CD4-positive, alpha-beta T cell treated with Interleukin-4 for 4 hours (primary cell): ENCODE data around the gene ASB11.
"Not testable (repeated sequence)": the region's sequence is repeated elsewhere in the genome, so short reads cannot be mapped to it uniquely, and the experiment has no call there.

Experiments
- DNase-seq: peaks from one replicate; pipeline ENCODE4 v3.0.0-alpha.2; 2020

Gene ASB11, protein sequence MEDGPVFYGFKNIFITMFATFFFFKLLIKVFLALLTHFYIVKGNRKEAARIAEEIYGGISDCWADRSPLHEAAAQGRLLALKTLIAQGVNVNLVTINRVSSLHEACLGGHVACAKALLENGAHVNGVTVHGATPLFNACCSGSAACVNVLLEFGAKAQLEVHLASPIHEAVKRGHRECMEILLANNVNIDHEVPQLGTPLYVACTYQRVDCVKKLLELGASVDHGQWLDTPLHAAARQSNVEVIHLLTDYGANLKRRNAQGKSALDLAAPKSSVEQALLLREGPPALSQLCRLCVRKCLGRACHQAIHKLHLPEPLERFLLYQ

GRCh38 chrX:15315509-15315908, at the start of gene ASB11:
TSS of gene ASB11 (minus strand) at chrX:15315640. CDS start at chrX:15315605, 35 bp downstream.
- no peak for DNase-seq

DNA sequence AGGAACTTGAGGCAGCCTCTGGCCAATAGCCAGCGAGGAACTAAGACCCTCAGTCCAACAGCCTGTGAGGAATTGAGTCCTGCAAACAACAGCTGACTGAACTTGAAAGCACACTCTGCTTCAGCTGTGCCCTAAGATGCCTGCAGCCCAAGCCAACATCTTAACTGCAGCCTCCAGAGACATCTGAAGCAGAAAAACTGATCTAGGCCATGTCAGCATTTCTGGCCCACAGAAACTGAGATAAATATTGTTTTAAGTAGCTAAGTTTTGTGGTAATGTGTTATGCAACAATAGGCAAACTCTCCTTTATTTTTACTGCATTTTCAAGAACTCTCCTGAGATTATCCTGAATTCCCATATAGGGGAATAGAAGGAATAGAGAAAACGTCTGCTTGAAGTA, 44.3 kb upstream of the ASB11 start:
- no peak for DNase-seq

GRCh38 chrX:15358533-15358932, 43.1 kb upstream of the ASB11 start:
- no peak for DNase-seq

DNA sequence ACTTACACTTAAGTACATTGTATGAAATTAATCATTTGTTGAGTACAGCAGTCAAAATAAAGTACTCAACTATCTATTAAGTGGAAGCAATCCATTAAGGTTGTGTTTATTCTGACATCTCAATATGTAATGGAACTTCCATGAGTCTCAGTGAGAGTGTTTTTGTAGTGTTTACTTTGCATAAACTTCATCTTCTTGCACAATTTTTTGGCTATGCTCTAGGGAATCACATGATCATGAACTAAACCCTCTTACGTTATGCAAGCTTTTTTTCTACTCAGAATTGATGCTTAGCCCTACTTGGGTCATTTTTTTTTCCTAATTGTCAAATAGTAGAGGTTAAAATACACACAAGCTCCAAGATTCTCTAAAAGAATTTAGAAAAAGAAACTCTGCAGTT, 41.0 kb upstream of the ASB11 start:
- no peak for DNase-seq

DNA sequence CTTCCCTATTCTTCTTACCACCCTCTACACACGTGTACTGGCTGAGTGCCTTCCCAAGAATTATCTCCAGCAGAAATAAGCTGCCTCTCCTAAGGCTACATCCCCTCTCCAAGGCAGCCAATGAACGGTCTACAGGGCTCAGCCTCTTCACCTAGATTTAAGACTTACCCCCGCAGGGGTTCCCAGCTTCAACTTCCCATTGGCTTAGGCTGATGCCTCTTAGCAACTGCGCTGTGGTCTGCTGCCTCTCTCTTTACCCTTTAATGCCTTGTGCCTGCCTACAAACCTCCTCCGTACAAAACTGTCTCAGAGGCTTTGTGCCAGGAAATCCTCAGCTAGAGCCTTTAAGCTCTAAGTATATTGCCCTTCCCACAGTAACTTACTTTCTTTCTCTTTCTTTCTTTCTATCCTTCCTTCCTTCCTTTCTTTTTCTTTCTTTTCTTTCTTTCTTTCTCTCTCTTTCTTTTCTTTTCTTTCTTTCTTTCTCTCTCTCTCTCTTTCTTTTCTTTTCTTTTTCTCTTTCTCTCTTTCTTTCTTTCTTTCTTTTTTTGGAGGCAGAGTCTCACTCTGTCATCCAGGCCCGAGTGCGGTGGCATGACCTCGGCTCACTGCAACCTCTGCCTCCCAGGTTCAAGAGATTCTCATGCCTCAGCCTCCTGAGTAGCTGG, 35.0 kb upstream of the ASB11 start:
- no peak for DNase-seq

- peak; percentile 32 for DNase-seq
Observed at GRCh38 chrX:15349046-15349445, 33.6 kb upstream of the ASB11 start.

GRCh38 chrX:15345976-15346375, 30.5 kb upstream of the ASB11 start:
- DNase-seq: no peak

- no peak for DNase-seq
Observed at GRCh38 chrX:15344106-15344505, 28.7 kb upstream of the ASB11 start.

GRCh38 chrX:15343075-15343476, 27.6 kb upstream of the ASB11 start:
- DNase-seq: no peak

- no peak for DNase-seq
Observed at GRCh38 chrX:15340867-15341266, 25.4 kb upstream of the ASB11 start.

GRCh38 chrX:15336023-15336413, 20.6 kb upstream of the ASB11 start:
- DNase-seq: peak; percentile 35

GRCh38 chrX:15335135-15336022, 19.9 kb upstream of the ASB11 start, which contains the start of gene PIGA:
TSS of gene PIGA (minus strand) at chrX:15335523. CDS start at chrX:15331930, 3,593 bp downstream.
- peak; percentile 93 for DNase-seq

- peak; percentile 35 for DNase-seq
Observed at GRCh38 chrX:15334561-15334960, 19.1 kb upstream of the ASB11 start.

GRCh38 chrX:15328821-15329220, 13.4 kb upstream of the ASB11 start:
- DNase-seq: no peak

DNA sequence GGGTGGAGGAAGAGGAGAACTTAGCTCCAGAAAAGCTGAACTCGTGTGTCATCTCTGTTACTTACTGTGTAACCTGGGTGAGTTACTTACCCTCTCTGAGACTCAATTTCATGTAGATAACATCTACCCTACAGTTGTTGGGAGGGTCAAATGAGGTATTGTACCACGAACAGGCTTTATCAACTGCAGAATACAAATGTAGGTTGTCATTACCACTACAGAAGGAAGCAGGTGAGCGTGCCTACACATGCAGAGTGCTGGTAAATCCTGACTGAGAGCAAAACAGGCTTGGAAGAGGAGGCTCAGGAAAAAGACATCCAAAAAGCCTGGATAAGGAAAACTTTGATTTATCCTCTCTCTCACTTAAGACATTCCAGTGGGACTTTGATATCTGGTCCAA, 12.7 kb upstream of the ASB11 start:
- no peak for DNase-seq

DNA sequence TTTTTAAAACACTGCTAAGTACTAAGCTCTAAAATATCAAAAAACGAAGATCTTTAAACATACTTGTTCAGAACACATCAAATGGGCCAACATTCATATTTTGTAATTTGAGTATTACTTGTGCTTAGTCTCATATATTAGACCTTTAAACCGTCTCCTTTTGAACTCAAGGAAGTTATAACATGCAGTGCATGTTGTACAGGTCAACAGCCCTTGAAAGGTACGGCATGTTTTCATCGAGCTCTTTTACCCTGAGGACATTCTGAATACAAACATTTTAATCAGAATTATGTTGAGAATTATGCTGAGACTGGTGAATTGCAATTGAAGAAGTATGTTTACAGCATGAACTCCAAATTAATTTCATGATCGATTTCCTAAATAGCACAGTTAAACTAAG, 7.0 kb upstream of the ASB11 start:
- DNase-seq: no peak

- no peak for DNase-seq
Observed at GRCh38 chrX:15322072-15322471, 6.6 kb upstream of the ASB11 start.

GRCh38 chrX:15321447-15321846, 6.0 kb upstream of the ASB11 start:
- DNase-seq: no peak

GRCh38 chrX:15320297-15320696, 4.9 kb upstream of the ASB11 start:
- DNase-seq: no peak

GRCh38 chrX:15319075-15319474, 3.6 kb upstream of the ASB11 start:
- no peak for DNase-seq

DNA sequence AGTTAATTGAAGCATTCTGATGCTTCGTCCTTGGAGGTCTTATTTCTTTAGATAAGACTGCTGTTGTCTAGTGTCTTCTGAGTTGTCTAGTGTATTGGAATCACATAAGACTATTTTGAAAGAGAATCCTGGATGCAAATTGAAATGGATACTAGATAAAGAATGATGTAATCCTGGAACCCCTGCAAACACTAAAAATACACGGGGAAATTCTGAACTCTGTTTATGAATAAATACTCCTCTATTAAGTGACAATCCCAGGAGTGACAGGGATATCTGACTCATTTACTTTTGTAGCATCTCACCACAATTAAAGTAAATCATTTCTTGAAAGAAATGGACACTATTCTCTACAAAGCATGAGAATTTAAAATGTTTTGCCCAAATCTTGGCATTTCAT, 968 bp downstream of the ASB11 start:
- DNase-seq: no peak

GRCh38 chrX:15311119-15311518, 4.3 kb downstream of the ASB11 start:
- no peak for DNase-seq

DNA sequence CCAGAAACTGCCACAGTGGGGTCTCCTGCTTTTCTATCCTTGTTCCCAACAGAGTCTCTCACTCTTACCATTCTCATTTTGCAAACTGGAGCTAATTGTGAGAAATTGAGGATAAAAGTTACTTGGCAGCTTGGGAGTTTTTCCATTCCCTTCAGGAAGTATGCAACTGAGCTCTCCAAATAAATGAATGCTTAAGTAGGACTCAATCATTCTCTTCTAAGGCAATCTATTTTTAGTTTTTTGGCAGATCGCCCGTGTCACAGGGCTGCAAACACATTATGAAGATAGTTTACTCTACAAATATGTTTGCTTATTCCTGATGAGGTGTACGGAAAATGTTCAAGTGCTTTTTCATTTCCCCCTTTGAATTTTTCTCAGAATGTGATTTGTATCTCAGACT, 5.3 kb downstream of the ASB11 start:
- no peak for DNase-seq

DNA sequence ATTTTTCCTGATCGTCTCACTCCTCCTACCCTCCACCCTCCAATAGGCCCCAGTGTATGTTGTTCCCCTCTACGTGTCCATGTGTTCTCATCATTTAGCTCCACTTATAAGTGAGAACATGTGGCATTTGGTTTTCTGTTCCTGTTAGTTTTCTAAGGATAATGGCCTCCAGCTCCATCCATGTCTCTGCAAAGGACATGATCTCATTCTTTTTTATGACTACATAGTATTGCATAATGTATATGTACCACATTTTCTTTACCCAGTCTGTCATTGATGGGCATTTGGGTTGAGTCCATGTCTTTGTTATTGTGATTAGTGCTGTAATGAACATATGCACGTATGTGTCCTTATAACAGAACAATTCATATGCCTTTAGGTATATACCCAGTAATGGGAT, 9.5 kb downstream of the ASB11 start:
- not testable (repeated sequence) for DNase-seq
